Amniotic epithelial cell (primary cell): ENCODE measurements around the gene PTMS.
A peak's percentile ranks its signal among the peaks of the same experiment; 100 is the strongest.

Source experiments
- DNase-seq: peaks from one replicate; pipeline ENCODE4 v3.0.0-alpha.2; 2010; ENCODE audit warnings: low read depth

The PTMS gene

DNA sequence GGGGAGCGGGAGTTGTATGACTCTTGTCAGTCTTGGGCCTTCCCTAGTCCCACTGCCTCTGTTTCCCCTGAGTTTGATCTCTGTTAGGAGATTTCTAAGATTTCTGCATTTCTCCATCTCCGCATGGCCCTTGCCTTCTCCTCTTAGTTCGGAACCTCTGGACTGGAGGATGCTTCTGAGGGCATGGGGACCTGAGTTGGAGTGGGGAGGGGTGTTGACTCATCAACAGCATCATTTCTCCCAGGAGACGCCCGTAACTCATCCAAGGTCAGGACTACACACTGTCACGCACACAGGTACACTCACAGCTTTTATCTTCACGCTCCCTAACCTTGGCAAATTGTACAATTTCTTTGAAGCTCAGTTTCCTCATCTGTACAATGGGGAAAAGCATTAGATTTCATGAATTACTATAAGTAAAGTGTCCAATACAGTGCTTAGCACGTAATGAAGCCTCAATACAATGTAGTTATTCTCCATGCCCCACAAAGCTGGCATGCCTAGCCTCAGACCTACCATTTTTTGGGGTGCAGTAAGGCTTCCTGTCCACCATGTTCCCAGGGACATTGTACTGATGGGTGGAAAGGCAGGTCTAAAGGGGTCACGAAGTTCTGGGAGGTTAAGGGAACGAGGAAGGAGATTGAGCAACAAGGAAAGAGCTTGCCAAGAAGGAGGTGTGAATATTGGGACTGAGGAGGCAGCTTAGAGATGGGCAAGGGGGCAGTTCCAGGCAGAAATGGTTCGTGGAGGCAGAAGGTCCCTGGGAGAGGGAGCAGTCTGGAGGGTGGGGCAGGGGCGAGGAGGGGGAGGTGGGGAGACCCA, 5.6 kb downstream of the PTMS start:
- peak; percentile 37 for DNase-seq

DNA sequence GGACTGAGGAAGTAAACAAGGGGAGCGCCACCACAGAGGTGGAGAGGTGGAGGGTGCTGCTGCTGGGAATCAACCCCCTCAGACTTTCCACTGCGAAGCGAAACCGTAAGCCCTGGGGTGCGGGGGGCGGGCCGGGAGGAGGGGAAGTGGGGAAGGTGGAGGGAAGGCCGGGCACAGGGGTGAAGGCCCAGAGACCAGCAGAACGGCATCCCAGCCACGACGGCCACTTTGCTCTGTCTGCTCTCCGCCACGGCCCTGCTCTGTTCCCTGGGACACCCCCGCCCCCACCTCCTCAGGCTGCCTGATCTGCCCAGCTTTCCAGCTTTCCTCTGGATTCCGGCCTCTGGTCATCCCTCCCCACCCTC, 6.2 kb downstream of the PTMS start, which contains the start of gene LAG3:
Gene LAG3 (plus strand): TSS at position 190 of the 365 bp plus-strand sequence. CDS start 333 bp downstream, outside the sequence.
- no peak for DNase-seq

DNA sequence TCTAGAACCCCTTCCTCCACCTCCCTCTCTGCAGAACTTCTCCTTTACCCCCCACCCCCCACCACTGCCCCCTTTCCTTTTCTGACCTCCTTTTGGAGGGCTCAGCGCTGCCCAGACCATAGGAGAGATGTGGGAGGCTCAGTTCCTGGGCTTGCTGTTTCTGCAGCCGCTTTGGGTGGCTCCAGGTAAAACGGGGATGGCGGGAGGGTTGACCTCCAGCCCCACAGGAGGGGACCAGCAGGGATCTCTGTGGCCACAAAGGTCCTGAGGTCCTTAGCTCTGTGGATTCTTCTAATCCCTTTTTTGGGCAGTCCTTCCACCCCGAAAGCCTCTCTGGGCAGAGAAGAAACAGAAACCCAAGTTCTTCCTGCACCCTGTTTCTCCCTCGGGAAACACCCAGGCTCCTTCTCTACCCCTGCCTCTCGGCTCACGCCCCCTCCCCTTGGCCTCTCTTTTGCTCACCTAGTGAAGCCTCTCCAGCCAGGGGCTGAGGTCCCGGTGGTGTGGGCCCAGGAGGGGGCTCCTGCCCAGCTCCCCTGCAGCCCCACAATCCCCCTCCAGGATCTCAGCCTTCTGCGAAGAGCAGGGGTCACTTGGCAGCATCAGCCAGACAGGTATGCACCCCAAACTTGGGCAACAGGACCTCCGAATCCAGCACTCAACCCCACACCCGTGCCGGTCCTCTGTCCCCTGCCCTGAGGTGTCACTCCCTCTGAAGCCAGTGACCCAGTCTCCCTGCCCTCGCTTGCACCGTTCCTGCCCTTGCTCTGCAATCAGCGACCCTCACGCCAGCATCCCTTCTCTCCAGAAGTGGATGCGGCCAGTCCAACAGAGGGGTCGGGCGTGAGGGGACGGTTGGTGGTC, 6.8 kb downstream of the PTMS start:
- no peak for DNase-seq

DNA sequence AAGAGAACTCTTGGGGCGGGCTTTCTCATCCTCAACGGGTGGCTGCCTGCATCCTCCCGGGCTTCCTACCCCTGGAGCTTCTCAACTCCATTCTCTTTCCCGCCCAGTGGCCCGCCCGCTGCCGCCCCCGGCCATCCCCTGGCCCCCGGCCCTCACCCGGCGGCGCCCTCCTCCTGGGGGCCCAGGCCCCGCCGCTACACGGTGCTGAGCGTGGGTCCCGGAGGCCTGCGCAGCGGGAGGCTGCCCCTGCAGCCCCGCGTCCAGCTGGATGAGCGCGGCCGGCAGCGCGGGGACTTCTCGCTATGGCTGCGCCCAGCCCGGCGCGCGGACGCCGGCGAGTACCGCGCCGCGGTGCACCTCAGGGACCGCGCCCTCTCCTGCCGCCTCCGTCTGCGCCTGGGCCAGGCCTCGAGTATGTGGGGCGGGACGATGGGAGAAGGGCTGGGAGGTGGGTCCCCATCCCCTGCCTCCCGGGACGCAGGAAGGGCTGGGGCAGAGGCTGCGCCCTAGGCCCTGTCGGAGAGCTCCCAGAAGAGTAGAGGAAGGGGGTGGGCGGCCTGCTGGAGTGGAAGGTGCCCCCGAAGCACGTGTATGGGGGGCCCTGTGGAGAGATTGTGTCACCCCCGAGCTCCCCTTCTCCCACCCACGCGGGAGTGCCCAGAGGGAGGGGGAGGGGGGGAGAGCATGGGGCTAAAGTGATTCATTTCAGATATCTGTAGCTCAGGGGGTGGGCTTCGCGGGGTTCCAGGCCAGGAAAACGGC, 7.6 kb downstream of the PTMS start:
- no peak for DNase-seq

DNA sequence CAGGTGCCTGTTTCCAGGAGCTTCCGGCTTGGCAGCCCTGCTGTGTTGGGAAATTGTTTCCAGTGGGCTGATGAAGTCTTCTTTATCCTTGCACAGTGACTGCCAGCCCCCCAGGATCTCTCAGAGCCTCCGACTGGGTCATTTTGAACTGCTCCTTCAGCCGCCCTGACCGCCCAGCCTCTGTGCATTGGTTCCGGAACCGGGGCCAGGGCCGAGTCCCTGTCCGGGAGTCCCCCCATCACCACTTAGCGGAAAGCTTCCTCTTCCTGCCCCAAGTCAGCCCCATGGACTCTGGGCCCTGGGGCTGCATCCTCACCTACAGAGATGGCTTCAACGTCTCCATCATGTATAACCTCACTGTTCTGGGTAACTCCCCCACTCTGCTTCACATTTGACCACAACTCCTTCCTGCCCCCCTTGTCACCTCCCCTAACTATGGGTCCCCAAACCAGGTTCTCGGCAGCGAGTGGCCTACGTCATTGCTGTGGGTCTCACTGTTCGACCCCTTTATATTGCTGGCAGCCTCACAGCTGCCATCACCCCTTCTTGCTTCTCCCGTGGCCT, 8.4 kb downstream of the PTMS start:
- no peak for DNase-seq

DNA sequence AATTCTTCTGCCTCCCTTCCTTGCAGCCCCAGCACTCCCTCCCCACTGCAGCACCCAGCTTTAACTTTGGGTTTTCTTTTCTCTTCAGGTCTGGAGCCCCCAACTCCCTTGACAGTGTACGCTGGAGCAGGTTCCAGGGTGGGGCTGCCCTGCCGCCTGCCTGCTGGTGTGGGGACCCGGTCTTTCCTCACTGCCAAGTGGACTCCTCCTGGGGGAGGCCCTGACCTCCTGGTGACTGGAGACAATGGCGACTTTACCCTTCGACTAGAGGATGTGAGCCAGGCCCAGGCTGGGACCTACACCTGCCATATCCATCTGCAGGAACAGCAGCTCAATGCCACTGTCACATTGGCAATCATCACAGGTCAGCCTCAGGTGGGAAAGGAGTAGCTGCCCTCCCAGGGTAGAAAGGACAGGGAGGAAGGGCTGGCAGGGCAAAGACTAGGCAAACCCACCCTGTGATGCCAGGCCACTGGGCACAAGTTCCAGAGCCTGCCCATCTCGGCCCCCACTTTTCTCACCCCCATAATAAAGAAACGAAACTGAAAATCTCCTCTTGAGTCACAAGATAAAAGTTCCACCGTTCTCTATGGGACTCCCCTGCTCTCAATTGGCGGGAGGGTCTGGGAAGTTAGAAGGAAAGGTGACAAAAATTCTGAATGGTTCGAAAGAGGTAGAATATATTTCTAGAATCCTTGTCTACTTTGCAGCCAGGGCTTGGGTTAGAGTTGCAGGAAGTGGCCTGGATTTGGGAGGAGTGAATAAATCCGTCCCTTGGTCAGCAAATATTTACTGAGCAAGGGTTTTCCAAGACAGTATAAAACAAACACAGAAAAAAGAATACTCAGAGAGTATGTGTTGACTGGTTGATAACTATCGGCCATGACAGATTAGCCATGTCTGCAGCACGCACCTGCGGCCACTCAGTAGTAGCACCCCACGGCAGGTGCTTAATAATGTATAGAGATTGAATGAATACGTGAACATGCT, 9.3 kb downstream of the PTMS start:
- no peak for DNase-seq

DNA sequence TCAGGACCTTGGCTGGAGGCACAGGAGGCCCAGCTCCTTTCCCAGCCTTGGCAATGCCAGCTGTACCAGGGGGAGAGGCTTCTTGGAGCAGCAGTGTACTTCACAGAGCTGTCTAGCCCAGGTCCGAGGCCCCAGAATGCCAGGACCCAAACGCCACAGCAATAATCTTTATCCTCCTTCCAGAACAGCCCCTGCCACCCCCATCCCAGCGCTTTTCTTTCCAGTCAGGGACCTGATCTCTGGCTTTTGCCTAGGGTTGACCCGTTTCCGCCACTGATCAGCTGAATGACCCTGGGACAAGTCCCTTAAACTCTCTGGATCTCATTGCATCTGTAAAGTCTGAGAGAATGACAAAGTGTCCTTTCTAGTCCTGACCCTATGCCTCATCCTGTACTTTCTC, 11.2 kb downstream of the PTMS start:
- DNase-seq = no peak

DNA sequence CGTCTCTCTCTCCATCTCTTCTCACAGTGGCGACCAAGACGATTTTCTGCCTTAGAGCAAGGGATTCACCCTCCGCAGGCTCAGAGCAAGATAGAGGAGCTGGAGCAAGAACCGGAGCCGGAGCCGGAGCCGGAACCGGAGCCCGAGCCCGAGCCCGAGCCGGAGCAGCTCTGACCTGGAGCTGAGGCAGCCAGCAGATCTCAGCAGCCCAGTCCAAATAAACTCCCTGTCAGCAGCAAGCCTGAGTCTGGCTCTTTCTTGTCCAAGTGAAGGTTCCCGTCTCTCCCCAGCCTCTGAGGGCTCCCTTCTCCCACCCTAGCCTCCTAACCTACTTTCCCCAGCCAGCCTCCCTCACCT, 12.0 kb downstream of the PTMS start:
- no peak for DNase-seq

DNA sequence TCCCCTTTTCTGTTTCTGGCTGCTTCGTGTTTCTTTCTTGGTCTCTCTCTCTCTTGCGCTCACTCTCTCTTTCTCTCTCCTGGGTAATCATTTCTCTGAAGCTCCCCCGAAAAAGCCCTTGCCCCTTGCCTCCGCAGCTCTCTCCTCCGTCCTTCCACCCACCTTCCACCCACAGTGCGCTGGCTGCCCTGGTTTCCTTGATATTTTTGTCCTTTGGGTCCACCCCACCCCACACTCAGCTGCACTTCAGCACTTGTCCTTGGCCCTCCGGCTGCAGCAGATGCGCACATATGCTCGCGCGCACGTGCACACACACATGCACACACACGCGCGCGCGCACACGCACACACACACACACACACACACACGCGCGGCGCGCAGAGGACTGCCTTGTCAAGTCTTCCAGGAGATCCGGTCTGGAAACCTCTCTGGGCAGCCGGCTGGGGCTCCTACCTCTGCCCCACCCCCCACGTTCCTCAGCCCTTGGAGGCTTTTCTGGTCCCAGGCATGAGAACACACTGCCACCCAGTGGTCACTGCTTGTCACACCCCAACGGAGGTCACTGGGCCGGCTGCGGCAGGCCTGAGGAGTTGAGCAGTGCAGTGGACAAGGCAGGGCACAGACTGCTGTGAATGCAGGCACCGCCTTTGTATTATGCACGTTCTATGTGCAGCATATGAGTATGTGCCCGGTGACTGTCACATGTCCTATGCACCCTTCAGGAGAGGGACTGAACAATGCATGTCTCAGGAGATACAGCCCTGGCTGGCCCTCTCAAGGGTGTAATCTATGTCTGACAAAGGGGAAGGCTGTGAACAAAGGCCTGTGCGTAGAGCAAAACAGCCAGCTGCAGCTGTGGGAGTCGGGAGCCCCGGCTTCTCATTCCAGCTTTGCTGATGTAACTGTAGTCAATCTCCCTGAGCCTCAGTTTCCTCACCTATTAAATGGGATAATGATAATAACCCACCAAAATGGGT, 12.7 kb downstream of the PTMS start:
- peak; percentile 88 for DNase-seq

DNA sequence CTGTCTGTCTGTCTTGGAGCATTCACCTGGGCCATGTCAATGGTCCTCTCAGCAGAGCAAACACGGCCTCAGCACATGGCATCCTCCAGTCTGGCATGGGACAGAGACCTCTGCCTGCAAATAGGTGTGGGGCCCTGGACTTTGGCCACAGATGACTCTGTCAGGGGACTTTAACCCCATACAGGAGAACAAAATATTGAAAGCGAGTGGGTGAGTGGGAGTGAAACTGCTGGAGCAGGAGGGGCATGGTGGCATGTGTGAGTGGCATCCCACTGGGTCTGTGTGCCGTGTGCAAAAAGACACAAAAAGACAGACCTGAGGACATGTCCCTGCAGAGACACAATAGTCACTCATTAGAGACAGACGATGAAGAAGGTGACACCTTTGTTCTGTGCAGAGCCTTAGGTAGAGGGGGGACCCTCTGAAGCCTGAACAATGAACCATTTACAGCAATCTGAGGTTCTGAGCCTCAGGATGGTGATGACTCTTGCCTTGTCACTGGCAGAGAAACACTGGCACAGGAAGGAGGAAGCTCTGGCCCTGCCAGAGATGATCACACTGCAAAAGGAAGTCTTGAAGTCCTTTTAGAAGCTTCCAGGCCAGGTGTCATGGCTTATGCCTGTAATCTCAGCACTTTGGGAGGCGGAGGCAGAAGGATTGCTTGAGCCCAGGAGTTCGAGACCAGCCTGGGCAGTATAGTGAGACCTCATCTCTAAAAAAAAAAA, 13.7 kb downstream of the PTMS start:
- DNase-seq = no peak

DNA sequence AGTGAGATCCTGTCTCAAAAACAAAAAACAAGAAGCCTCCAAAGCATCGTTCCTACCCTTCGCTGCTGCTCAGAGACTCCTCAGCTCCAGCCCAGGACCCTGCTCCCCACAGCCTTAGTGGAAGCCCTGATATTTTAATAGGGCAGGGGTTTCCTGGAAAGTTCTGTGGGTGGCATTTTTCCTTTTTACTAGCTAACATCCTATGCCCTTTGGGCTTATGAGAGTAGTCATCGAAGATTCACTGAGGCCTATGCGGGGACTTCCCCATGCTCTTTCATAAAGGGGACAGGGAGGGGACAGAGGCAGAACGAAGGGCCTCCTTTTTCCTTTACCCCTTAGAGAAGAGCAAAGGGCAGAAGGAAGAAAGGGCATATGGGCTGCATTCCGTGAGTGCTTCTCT, 14.4 kb downstream of the PTMS start:
- no peak for DNase-seq

DNA sequence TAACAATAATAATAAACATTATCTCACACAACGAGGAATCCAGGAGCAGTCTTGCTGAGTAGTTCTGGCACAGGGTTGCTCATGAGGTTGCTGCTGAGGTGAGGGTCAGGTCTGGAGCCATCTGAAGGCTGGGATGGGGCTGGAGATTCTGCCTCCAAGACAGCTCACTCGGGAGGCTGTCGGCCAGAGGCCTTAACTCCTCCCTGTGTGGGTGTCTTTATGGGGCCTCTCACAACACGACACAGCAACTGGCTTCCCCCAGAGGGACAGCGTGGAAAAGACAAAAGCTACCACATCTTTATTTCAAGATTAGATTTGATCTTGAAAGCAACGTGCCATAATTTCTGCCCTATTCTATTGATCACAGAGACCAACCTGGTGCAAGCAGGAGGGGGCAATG, 16.0 kb downstream of the PTMS start:
- DNase-seq = no peak

DNA sequence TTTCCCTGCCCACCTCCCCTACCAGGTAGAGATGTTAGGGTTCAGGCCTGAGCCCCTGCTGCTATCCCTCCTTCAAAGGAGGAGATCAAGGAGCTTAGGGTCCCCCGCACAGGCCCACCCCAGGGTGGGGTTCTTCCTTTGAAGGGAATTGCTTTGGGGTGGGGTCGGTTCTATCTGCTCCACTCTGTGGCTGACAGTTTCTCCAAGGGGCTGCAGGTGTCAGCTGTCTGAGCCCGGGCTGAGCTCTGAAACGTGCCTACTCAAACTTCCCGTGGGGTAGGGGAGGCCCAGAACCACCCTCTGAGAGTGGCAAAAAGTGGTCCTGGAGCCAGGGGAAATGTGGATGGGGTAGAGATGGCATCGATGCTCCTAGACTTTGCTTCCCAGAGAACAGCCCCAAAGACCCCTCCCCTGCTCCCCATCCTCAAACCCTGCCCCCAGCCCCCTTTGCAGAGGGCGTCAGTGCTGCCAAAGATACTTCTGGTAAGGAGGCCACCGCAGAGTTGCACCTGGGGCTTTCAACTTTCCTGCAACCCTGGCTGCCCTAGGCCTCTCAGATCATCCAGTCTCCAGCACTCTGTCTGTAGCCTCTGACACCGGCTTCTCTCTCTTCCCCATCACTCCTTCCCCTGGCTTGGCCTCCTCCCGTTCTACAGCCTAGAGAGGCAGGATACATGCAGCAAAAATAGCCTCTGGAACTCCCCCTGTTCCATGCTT, 16.8 kb downstream of the PTMS start:
- DNase-seq = no peak

DNA sequence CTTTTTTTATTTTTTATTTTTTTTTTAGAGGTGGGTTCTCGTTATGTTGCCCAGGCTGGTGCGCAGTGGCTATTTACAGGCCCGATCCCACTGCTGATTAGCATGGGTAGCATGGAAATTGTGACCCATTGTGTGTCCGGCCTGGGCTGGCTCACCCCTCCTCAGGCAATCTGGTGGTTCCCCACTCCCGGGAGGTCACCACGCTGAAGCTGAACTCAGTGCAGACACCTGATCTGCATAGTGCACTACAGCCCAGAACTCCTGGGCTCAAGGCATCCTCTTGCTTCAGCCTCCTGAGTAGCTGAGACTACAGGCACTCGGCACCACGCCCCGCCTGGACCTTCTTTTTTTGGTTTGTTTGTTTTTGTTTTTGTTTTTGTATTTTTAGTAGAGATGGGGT, 17.7 kb downstream of the PTMS start:
- DNase-seq = no peak

DNA sequence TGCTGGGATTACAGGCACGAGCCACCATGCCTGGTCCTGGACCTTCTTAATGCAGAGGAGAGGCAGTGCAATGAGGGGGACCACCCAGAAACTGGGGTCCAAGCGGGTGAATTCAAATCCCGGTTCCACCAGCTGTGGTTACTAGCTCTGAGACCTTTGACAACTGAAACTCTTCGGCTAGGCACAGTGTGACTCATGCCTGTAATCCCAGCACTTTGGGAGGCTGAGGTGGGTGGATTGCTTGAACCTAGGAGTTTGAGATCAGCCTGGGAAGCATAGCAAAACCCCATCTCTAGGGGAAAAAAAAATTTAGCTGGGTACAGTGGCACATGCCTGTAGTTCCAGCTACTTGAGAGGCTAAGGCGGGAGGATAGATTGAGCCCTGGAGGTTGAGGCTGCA, 18.1 kb downstream of the PTMS start:
- DNase-seq = no peak

DNA sequence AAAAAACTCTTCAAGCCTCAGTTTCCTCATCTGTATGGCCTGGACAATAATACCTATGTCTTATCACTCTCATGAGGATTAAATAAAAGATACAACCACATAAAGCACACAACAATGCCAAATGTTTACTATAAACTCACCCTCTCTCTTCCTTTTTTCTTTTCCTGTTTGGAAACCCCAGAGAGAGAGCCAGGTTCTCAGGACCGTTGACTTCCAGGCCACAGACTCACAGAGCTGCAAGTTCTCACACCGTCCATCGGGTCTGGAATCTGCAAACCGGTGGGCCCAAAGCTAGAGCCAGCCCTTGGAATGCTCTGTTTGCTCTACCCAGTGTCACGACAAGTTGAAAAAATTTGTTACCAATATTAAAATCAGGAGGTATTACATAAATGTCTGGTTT, 18.6 kb downstream of the PTMS start:
- no peak for DNase-seq

DNA sequence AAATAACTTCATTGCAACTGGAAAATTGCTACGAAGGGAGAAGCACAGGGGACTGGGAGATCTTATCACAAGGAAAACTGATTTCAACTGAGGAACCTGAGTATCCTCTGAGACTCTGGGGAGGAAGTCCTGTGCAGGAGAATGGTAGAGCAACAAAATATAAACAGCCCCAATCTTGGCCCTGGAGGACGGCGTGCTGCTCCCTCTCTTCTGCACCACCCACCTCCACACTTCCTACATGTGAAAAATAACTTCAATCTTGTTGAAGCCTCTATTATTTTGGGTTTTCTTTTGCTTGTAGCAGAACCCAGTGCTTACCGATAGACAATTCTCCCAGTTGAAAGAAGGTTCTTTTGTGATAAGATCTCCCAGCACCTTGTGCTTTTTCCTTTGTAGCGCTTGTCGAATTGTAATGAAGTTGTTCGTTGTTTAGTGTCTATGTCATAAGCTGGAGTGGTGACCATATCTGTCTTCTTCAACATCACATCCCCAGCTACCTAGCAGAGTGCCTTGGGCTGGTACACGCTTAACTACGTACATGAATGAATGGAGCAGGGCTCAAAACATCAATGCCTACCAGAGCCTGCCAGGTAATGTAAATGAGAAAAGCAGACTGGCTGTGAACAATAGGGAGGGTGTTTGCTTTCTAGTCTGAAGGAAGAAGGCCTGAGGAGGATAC, 20.4 kb downstream of the PTMS start:
- no peak for DNase-seq

DNA sequence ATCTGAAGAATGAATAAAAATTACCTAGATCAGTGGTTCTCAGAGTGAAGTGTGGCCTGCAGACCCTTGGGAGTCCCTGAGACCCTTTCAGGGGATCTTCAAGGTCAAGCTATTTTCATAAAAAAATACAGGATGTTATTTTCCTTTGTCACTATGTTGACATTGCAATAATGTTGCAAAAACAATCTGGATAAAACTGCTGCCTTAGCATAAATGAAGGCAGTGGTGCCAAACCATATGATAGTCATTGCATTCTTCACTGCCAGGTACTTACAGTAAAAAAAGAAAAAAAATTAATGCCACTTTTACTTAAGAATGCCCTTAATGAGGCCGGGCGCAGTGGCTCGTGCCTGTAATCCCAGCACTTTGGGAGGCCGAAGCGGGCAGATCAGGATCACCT, 21.1 kb downstream of the PTMS start:
- DNase-seq = no peak
